PC-3 (cell line): ENCODE measurements around the gene NKTR.

Source experiments
- EZH2 ChIP-seq: fragments of 300-600 bp; sonication (generic); IDR thresholded peaks from one replicate; pipeline ENCODE4 v1.6.1; 2017; ENCODE audit warnings: antibody characterized with exemption, mild to moderate bottlenecking, low read length; ENCODE audit not compliant: unreplicated experiment
- EZH2phosphoT487 ChIP-seq: fragments of 300-600 bp; sonication (generic); IDR thresholded peaks from 2 replicates; pipeline ENCODE4 v1.6.1; 2018; ENCODE audit warnings: mild to moderate bottlenecking, antibody characterized with exemption, low read length, borderline replicate concordance
- TF ChIP-seq, protein P1 (sequence below): fragments of 300-600 bp; sonication (generic); conservative IDR thresholded peaks from 2 replicates; pipeline ENCODE4 v1.5.1; 2017; ENCODE audit warnings: antibody characterized with exemption, low read depth, mild to moderate bottlenecking, low read length

- TF ChIP-seq, protein P1, sequence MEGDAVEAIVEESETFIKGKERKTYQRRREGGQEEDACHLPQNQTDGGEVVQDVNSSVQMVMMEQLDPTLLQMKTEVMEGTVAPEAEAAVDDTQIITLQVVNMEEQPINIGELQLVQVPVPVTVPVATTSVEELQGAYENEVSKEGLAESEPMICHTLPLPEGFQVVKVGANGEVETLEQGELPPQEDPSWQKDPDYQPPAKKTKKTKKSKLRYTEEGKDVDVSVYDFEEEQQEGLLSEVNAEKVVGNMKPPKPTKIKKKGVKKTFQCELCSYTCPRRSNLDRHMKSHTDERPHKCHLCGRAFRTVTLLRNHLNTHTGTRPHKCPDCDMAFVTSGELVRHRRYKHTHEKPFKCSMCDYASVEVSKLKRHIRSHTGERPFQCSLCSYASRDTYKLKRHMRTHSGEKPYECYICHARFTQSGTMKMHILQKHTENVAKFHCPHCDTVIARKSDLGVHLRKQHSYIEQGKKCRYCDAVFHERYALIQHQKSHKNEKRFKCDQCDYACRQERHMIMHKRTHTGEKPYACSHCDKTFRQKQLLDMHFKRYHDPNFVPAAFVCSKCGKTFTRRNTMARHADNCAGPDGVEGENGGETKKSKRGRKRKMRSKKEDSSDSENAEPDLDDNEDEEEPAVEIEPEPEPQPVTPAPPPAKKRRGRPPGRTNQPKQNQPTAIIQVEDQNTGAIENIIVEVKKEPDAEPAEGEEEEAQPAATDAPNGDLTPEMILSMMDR: no peak
- TF ChIP-seq EZH2 (no peak), EZH2phosphoT487 (no peak)
Observed at GRCh38 chr3:42690766-42691680, 90.5 kb downstream of the NKTR start.
